Subcutaneous adipose tissue (tissue), 4 donors: ENCODE data around the gene TLL2. TPM values are rescaled to one million over a fixed set of nuclear protein-coding genes. Genes with fewer than 3 reads are reported as not detected.

Source experiments
- CTCF ChIP-seq: fragments of 450-650 bp; IDR thresholded peaks from one replicate; pipeline ENCODE4 v1.5.1; 2016; ENCODE audit warnings: low read depth, mild to moderate bottlenecking, control low read depth, antibody characterized with exemption, moderate library complexity
- total RNA-seq, 4 donors: library from RNA; depleted of rRNA; stranded (reverse); fragments of >200 nt; gene quantifications; one replicate each; pipeline ENCODE4 v1.1.0, GENCODE V29; 2016

TLL2 gene
- total RNA-seq, 4 donors from 2014 or later = not detected

GRCh38 chr10:96410296-96410695 lies 103.4 kb downstream of the TLL2 start:
- TF ChIP-seq CTCF = no peak

GRCh38 chr10:96408201-96408600 lies 105.5 kb downstream of the TLL2 start:
- no peak for TF ChIP-seq CTCF

- TF ChIP-seq CTCF = no peak
Measured at GRCh38 chr10:96407560-96408069, 106.1 kb downstream of the TLL2 start.

GRCh38 chr10:96406091-96406490 lies 107.6 kb downstream of the TLL2 start:
- TF ChIP-seq CTCF = no peak

GRCh38 chr10:96402417-96403305 lies 111.1 kb downstream of the TLL2 start:
- TF ChIP-seq CTCF = no peak

- no peak for TF ChIP-seq CTCF
Measured at GRCh38 chr10:96401036-96401435, 112.7 kb downstream of the TLL2 start.

- TF ChIP-seq CTCF = no peak
Measured at GRCh38 chr10:96400465-96400864, 113.3 kb downstream of the TLL2 start.
